ENCODE measurements around the gene RBBP5.
"Not testable (repeated sequence)": the region's sequence is repeated elsewhere in the genome, so short reads cannot be mapped to it uniquely, and the experiment has no call there.

RBBP5 gene, protein sequence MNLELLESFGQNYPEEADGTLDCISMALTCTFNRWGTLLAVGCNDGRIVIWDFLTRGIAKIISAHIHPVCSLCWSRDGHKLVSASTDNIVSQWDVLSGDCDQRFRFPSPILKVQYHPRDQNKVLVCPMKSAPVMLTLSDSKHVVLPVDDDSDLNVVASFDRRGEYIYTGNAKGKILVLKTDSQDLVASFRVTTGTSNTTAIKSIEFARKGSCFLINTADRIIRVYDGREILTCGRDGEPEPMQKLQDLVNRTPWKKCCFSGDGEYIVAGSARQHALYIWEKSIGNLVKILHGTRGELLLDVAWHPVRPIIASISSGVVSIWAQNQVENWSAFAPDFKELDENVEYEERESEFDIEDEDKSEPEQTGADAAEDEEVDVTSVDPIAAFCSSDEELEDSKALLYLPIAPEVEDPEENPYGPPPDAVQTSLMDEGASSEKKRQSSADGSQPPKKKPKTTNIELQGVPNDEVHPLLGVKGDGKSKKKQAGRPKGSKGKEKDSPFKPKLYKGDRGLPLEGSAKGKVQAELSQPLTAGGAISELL

DNA sequence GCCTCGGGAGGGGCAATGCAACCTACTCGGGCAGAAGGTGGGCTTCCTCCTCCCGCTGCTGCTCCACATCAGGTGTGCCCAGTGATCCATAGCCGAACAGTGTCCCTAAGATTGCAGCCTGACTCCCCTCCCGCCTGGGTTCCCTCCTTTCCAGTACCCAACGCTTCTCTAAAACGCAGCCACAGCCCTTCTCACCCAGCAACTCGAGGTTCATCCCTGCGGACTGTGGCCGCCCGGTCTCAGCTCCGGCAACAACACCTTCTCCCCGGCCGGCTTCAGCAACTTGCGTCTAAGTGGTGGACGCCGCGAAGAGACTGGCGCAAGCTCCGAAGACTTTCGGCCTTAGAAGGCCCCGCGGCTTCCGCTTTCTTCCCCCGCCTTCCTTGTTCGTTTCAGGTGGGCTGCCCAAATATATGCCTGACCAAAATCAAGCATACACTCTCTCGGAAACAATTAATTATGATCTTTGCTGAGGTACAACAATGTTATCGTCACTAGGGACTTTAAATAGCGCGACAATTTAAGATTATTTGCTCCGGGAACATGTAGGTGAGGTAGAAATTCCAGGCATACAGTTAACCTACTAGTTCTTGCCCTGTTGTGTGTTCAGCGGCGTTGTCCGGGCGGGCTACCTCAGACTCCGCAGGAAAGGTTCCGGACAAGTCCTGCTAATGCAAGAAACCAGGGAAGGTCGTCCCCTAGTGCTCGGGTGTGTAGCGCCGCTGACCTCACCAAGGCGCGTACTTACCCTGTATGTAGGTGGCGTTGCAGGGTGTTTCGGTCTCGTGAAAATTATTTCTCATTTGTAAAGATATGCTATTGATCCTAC lies at the start of gene RBBP5:
Gene RBBP5, minus strand, starts transcription at position 319 of the 829 bp plus-strand sequence. Its CDS starts 105 bp downstream, at position 214.
- in situ Hi-C loops (cut with MboI; ENCODE audit: low sequenced_read_pairs): no loop called here

DNA sequence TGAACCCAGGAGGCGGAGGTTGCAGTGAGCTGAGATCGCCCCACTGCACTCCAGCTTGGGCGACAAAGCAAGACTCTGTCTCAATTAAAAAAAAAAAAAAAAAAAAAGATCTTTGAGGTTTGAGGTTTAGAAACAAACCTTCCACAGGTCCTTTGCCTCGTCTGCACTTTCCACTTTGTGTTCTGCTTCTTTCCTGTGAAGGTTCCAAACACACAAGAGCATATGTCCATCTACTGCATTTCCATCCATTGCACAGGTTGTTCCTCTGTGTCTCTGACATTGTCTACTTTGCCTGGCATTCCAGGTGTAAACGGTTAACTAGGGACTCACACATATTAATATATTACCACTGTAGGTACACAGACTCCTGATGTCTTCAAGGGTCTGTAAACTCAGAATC lies 49.6 kb upstream of the RBBP5 start:
- in situ Hi-C loops (cut with MboI; ENCODE audit: low sequenced_read_pairs): no loop called here

- in situ Hi-C loops (cut with MboI; ENCODE audit: low sequenced_read_pairs): no loop called here
Measured at GRCh38 chr1:205170532-205171269, 48.9 kb upstream of the RBBP5 start.

DNA sequence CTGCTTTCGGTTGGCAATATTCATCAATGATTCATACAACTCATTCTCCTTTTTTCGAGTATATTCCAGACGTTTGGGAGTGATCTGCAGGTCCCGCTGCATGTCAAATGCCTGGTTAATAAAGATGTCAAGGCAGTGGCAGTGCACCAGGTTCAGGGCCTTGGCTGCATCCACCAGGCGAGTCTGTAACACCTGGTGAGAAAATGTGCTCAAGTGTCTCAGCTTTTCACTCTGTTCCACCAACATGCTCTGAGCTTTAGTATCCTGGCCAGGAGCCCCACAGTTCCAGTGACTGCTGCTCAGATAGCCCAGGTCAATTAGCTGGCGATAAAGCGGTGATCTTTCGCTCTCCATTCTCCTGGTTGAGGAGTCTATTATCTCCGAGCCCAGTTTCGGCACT lies 47.5 kb upstream of the RBBP5 start:
- in situ Hi-C loops (cut with MboI; ENCODE audit: low sequenced_read_pairs): no loop called here

DNA sequence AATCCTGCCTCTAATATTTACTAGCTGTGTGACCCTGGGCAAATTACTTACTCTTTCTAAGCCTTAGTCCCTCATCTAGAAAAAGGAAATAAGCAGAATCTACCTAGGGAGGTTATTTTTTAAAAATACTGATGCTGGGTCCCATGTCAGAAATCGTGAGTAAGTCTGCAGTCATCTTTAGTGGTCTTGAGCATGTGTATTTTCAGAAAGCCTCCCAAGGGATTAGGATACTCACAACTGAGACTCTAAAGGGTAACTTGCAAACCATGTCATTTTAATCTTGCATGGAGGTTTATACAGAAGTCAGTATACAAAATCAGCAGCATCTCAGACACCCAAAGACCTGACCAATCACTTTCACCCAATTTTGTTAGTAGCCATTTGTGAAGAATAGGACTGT lies 46.5 kb upstream of the RBBP5 start:
- in situ Hi-C loops (cut with MboI; ENCODE audit: low sequenced_read_pairs): no loop called here

DNA sequence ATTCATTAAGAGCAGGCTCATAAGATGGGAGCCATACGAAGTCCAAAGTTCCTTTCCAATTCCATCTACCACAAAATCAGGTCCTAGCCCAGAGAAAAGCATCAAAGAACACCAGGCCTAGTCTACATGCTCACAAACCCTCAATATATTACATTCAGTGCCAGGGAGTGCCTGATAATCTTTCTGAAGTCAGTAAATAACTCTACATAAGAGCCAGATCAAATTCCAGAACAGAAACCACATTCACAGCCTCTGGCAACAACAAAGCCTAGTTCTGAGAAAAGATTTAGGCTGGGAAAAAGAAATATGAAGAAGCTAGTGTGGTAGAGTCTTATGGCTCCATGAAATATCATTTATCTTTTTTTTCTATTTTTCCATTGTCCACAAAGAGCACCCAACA lies 40.5 kb upstream of the RBBP5 start:
- in situ Hi-C loops (cut with MboI; ENCODE audit: low sequenced_read_pairs): no loop called here

- in situ Hi-C loops (cut with MboI; ENCODE audit: low sequenced_read_pairs): no loop called here
Measured at GRCh38 chr1:205161076-205161475, 39.3 kb upstream of the RBBP5 start.

DNA sequence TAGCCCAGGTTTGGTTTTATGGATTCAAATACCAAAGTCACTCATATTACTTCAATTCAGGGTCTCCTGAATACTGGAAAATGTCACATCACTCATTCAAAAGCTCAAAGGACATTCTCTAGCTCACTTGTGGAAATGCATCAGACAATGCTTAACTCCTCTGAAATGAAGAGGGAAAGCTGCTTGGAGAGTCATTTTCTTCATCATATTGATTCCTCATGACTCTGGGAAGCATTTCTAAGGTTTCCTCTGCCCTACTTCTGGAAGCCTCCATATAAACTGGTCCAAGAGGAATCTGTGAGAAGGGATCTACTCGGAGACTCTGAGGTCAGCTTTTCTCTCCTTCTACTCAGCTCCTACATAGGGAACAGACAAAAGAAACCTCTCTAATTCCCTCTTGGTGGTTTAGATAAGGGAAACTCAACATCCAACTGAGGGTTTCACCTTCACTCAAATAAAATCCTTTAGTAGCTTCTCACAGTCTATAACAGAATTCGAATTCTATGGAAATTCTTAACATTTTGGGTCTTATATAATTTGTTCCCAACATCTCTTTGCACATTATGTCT lies 36.4 kb upstream of the RBBP5 start:
- in situ Hi-C loops (cut with MboI; ENCODE audit: low sequenced_read_pairs): no loop called here

GRCh38 chr1:205155665-205156377 lies 34.0 kb upstream of the RBBP5 start:
- in situ Hi-C loops (cut with MboI; ENCODE audit: low sequenced_read_pairs): not testable (repeated sequence)

- in situ Hi-C loops (cut with MboI; ENCODE audit: low sequenced_read_pairs): no loop called here
Measured at GRCh38 chr1:205152505-205152904, 30.7 kb upstream of the RBBP5 start.

DNA sequence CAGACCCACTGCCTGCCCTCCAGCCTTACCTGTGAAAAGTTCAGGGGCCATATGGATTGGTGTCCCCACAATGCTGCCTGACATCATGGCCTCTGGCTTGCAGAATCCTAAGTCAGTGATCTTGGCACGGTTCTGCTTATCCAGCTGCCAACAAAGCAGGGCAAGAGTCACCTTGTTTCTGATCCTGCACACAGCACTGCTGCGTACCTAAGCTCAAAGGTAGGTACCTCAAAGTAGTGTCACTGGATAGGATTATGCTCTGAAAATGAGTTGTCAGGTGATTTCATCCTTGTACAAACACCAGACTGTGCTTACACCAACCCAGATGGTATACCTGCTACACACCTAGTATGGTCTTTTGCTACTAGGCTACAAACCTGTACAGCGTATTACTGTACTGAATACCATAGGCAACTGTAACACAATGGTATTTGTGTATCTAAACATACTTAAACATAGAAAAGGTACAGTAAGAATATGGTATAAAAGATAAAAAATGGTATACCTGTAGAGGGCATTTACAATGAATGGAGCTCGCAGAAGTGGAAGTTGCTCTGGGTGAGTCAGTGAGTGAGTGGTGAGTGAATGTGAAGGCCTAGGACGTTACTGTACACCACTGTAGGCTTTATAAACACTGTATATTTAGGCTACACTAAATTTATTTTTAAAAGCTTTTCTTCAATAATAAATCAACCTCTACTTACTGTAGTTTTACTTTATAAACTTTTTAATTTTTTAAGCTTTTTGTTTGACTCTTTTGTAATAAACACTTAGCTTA lies 29.1 kb upstream of the RBBP5 start:
- in situ Hi-C loops (cut with MboI; ENCODE audit: low sequenced_read_pairs): no loop called here

DNA sequence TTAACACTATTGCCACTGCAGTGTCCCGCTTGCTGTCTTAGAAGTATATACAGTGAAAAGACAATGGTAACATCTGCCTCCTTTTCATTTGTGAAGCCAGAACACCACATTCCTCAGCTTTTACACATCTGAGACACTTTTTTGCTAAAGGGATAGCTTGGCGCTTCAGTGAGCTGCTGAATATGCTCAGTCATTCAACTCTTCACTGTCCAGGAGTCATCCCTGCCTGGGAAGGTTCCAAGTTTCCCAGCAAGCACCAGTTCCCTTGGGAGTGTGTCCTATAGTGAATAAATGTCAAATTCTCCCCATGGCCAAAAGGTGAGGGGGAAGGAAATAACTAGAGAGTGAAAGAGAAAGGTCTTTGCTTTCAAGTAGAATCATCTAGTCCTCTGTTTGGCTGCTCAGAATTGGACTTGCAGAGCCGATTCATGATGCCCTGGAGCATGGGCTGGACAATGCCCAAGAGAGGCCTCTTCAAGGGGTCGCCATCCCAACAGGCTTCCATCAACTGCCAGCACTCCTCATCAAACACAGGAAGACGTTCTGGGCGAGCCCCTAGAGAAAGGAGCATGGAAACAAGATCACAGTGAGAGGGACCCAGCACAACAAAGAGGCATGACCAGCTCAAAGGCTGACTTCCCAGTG lies 25.5 kb upstream of the RBBP5 start:
- in situ Hi-C loops (cut with MboI; ENCODE audit: low sequenced_read_pairs): no loop called here

DNA sequence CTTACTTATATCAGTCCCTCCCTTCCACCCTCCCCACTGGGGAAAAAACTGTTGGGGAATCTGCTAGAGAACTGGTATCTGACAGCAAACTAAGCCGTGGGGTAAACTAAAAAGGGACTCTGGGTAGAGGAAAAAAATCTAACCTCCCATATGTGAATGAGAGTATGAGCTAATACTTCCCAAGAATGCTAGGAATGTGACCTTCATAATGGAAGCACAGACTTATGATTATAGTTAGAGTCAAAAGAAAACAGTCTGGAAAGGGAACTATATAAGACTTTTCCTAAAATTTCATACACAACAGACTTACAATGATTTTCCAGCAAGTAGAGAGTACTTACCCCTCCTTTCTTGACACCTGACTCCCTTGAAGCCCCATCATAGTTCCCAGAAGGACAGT lies 23.0 kb upstream of the RBBP5 start:
- in situ Hi-C loops (cut with MboI; ENCODE audit: low sequenced_read_pairs): no loop called here

- in situ Hi-C loops (cut with MboI; ENCODE audit: low sequenced_read_pairs): no loop called here
Measured at GRCh38 chr1:205144046-205144720, 22.4 kb upstream of the RBBP5 start.

- in situ Hi-C loops (cut with MboI; ENCODE audit: low sequenced_read_pairs): no loop called here
Measured at GRCh38 chr1:205142102-205142469, 20.3 kb upstream of the RBBP5 start.

DNA sequence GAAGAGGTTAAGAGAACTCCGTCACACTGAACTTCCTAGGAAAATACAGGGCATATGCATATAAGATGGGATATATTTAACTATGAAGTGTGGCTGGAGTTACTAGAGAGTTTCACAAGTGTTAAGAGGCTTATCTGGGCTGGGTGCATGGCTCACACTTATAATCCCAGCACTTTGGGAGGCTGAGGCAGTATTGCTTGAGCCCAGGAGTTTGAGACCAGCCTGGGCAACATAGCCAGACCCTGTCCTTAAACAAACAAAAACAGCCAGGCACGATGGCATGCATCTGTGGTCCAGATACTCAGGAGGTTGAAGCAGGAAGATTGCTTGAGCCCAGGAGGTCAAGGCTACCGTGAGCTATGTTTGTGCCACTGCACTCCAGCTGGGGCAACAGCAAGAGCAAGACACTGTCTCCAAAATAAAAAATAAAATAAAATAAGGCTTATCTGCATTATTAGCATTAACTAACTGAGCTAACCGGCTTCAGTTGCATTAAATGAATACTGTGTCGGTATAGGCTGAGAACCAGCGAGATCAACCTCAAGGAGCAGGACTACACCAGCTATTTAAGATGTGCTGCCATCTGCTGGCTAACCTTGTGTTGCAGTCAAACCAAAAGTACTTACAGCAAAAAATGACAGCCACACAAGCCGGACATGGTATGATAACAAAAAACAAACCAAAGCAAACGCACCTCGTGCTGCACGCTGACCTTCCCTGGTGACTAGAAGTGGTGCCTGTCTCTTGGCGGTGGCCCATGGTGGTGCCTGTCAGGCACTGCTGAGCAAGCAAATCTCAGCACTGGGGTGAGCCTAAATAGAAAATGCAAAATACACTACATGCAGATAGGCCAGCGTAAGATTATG lies 19.7 kb upstream of the RBBP5 start:
- in situ Hi-C loops (cut with MboI; ENCODE audit: low sequenced_read_pairs): no loop called here

DNA sequence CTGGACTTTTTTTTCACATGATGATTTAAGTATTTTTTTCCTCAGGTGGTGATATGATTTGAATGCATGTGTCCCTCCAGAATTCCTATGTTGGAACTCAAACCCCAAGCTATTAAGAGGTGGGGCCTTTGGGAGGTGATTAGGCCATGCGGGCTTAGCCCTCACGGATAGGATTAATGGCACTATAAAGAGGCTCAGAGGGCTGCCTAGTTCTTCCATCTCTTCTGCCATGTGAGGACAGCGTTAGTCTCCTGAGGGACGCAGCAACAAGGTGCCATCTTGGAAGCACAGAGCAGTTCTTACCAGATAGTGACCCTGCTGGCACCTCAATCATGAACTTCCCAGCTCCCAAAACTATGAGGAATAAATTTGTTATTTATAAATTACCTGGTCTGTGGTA lies 18.3 kb upstream of the RBBP5 start:
- in situ Hi-C loops (cut with MboI; ENCODE audit: low sequenced_read_pairs): no loop called here
